ENCODE results near the gene MYPOP.

GRCh38 chr19:45842198-45842597 is 60.2 kb downstream of the MYPOP start:
- TF ChIP-seq CTCF (IDR thresholded peaks at IDR 0.05) (no peak), POLR2A (IDR thresholded peaks at IDR 0.05) (no peak), POLR2AphosphoS5 (IDR thresholded peaks at IDR 0.05) (no peak)

Measured in transverse colon (tissue), 4 donors.